Fibroblast of skin of left quadriceps (primary cell): ENCODE measurements around the gene ITPR3.
"Not testable (repeated sequence)": the region's sequence is repeated elsewhere in the genome, so short reads cannot be mapped to it uniquely, and the experiment has no call there.

Experiments
- DNase-seq, 2 experiments: peaks; one replicate each; pipeline ENCODE4 v3.0.0-alpha.2; 2013; ENCODE audit warnings: low read depth in 2 of 2

ITPR3 gene

GRCh38 chr6:33613795-33614168, 7.3 kb upstream of the ITPR3 start:
- no peak for DNase-seq

GRCh38 chr6:33616113-33616512, 5.0 kb upstream of the ITPR3 start:
- no peak for DNase-seq

- no peak for DNase-seq
Observed at GRCh38 chr6:33616913-33617312, 4.2 kb upstream of the ITPR3 start.

GRCh38 chr6:33619166-33619840, 1.8 kb upstream of the ITPR3 start:
- DNase-seq = no peak

GRCh38 chr6:33620158-33620855, 815 bp upstream of the ITPR3 start:
- DNase-seq = peak; percentile 36 to 43

- DNase-seq = no peak
Observed at GRCh38 chr6:33621711-33622388, 728 bp downstream of the ITPR3 start.

- no peak for DNase-seq
Observed at GRCh38 chr6:33622456-33623431, 1.6 kb downstream of the ITPR3 start.

GRCh38 chr6:33623895-33624381, 2.8 kb downstream of the ITPR3 start:
- DNase-seq = no peak

- DNase-seq = no peak
Observed at GRCh38 chr6:33624856-33625255, 3.7 kb downstream of the ITPR3 start.

GRCh38 chr6:33627876-33628275, 6.8 kb downstream of the ITPR3 start:
- no peak for DNase-seq

- DNase-seq = no peak
Observed at GRCh38 chr6:33628401-33628964, 7.4 kb downstream of the ITPR3 start.

GRCh38 chr6:33630014-33630413, 8.9 kb downstream of the ITPR3 start:
- DNase-seq = no peak

- DNase-seq = not testable (repeated sequence)
Observed at GRCh38 chr6:33631521-33631920, 10.4 kb downstream of the ITPR3 start.

GRCh38 chr6:33631971-33632557, 10.9 kb downstream of the ITPR3 start:
- DNase-seq = no peak

- no peak for DNase-seq
Observed at GRCh38 chr6:33632558-33633039, 11.5 kb downstream of the ITPR3 start.

- no peak for DNase-seq
Observed at GRCh38 chr6:33633084-33633461, 12.0 kb downstream of the ITPR3 start.

GRCh38 chr6:33633462-33634158, 12.5 kb downstream of the ITPR3 start:
- DNase-seq = no peak

GRCh38 chr6:33634161-33634727, 13.1 kb downstream of the ITPR3 start:
- no peak for DNase-seq

GRCh38 chr6:33634946-33635345, 13.8 kb downstream of the ITPR3 start:
- DNase-seq = no peak

- DNase-seq = no peak
Observed at GRCh38 chr6:33636655-33637054, 15.5 kb downstream of the ITPR3 start.
